ENCODE results near the gene CCL16. TPM values are rescaled to one million over a fixed set of nuclear protein-coding genes. Genes with fewer than 3 reads are reported as not detected.
A peak's percentile ranks its signal among the peaks of the same experiment; 100 is the strongest.
"Not testable (repeated sequence)": the region's sequence is repeated elsewhere in the genome, so short reads cannot be mapped to it uniquely, and the experiment has no call there.

The CCL16 gene
- total RNA-seq, 1 donor from 2014 or later, result 0.50 TPM

DNA sequence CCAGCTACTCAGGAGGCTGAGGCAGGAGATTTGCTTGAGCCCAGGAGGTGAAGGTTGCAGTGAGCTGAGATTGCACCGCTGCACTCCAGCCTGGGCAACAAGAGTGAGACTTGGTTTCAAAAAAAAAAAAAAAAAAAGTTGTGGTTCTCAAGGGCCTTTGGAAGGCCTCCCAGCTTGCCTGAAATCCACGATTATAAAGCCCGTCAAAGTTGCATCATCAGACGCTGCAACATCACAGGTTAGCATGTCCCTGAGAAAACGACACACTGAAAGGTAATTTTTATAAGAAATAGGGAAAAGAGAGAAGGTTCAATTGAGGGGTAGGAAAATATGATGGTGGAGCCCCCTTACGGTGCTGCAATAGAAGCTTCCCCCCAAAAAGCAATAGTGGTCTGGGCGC, 33.2 kb downstream of the CCL16 start:
- DNase-seq (no peak), ATAC-seq (no peak)
- Histone ChIP-seq H3K9me3 (no peaks in the 10 kb centered on the region), H3K4me3 (no peak overlapping the region), H3K27me3 (ENCODE audit: low read depth) (no peaks in the 10 kb centered on the region), H3K27ac (no peak overlapping the region), H3K36me3 (no peaks in the 10 kb centered on the region), H3K4me1 (no peaks in the 10 kb centered on the region)
- TF ChIP-seq, protein P1, sequence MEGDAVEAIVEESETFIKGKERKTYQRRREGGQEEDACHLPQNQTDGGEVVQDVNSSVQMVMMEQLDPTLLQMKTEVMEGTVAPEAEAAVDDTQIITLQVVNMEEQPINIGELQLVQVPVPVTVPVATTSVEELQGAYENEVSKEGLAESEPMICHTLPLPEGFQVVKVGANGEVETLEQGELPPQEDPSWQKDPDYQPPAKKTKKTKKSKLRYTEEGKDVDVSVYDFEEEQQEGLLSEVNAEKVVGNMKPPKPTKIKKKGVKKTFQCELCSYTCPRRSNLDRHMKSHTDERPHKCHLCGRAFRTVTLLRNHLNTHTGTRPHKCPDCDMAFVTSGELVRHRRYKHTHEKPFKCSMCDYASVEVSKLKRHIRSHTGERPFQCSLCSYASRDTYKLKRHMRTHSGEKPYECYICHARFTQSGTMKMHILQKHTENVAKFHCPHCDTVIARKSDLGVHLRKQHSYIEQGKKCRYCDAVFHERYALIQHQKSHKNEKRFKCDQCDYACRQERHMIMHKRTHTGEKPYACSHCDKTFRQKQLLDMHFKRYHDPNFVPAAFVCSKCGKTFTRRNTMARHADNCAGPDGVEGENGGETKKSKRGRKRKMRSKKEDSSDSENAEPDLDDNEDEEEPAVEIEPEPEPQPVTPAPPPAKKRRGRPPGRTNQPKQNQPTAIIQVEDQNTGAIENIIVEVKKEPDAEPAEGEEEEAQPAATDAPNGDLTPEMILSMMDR (IDR thresholded peaks at IDR 0.05), result no peak
- intact Hi-C loops (cut with DNase I), result no loop called here

DNA sequence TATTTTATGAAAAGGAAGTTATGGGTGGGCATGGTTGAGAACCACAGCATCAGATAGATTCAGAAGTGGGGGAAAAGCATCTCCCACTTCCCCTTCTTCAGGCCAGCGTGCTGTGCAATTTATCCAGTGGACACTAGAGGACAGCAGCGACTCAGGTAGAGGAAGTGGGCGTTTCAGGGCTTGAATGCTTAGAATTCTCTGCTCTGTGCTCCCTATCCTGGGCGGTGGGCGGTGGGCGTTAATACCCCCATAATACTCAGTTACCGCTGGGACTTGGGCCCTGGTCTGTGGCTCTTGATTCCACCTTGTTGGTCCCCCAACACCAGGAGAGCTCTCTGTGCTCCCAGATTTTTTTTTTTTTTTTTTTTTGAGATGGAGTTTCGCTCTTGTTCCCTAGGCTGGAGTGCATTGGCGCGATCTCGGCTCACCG, 34.1 kb downstream of the CCL16 start:
- H3K27ac ChIP-seq, result no peak overlapping the region
- no peaks in the 10 kb centered on the region for H3K4me1 ChIP-seq
- H3K27me3 ChIP-seq (ENCODE audit: low read depth), result no peaks in the 10 kb centered on the region
- no peaks in the 10 kb centered on the region for H3K9me3 ChIP-seq
- TF ChIP-seq, protein P1 (IDR thresholded peaks at IDR 0.05), result peak; percentile 78
- intact Hi-C loops (cut with DNase I), result no loop called here
- ATAC-seq, result peak; percentile 81 to 84
- DNase-seq, result no peak
- H3K36me3 ChIP-seq, result no peaks in the 10 kb centered on the region
- no peak overlapping the region for H3K4me3 ChIP-seq

DNA sequence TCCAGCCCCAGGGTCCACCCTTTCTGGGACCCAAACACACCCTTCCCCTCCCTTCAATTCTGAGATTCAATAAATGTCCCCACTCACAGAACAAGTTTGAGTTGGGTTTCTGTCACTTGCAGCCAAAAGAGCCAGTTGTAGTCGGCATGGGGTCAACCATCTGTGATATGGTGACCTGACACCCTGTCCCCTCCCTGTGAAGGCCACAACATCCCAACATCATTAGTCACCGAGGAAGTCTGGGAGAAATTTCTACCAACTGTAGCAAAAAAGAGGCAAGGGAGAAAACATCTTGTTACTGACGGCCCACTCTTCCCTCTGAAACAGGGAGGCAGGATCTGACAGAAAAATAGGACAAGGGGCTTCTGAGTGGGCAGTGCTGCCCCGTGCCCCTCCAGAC, 37.1 kb downstream of the CCL16 start:
- TF ChIP-seq, protein P1 (IDR thresholded peaks at IDR 0.05), result no peak
- Histone ChIP-seq H3K9me3 (no peaks in the 10 kb centered on the region), H3K27ac (no peak overlapping the region), H3K27me3 (ENCODE audit: low read depth) (no peaks in the 10 kb centered on the region), H3K36me3 (no peaks in the 10 kb centered on the region), H3K4me3 (no peak overlapping the region), H3K4me1 (no peaks in the 10 kb centered on the region)
- ATAC-seq, result no peak
- intact Hi-C loops (cut with DNase I), result no loop called here
- DNase-seq, result no peak

DNA sequence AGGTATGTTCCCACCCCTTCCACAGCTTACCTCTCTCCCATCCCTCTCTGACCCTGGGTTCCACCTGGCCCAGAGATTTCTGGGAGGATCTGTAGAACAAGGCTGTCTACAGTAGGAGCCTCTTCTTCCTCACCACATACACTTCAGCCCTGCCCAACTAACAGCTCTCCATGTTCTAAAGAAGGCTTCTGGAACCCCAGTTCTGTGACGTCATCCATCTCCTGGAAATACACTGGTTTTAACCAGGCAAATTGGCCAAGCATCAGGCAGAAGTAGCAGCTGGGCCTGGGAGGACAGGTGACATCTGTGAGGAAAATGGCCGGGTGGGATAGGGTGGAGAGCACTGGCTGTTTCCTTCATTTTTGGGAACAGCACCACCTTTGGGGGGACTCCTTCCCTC, 37.8 kb downstream of the CCL16 start, which contains the start of gene LYZL6:
Gene LYZL6 (minus strand): TSS at position 177 of the 400 bp plus-strand sequence. CDS start 4,357 bp downstream, outside the sequence.
- Histone ChIP-seq H3K27me3 (ENCODE audit: low read depth) (no peaks in the 10 kb centered on the region), H3K36me3 (no peaks in the 10 kb centered on the region), H3K4me3 (no peak within 1 kb of the TSS), H3K4me1 (no peaks in the 10 kb centered on the region), H3K27ac (no peak within 1 kb of the TSS), H3K9me3 (no peaks in the 10 kb centered on the region)
- intact Hi-C loops (cut with DNase I), result no loop called here
- TF ChIP-seq, protein P1 (IDR thresholded peaks at IDR 0.05), result no peak
- DNase-seq (no peak), ATAC-seq (no peak)

DNA sequence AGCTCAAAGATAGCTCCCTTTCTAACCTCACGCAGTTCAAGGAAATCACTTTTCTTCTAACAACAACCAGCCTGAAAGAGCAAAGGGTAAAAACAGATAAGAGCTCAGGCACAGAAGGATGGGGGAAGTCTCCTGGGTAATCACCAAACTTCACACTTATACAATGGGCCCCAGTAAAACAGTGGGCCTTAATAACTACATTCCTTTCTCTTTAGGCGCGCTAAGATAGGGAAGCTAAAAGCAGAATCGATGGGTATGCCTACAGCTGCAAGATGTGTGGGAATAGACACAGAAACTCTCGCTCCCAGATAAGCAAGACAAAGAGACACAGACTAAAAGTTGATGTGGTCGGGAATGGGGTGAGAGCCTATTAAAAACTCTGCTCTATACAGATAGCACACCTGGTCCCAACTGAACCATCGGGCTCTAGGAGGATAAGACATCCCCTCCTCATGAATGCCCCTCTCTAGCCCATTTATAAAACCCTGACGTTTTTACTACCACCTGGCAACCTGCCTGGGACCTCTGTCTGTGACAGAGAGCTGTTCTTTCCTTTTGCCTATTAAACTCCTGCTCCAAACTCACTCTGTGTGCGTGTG, 38.6 kb downstream of the CCL16 start:
- H3K36me3 ChIP-seq, result no peaks in the 10 kb centered on the region
- no peak overlapping the region for H3K27ac ChIP-seq
- ATAC-seq (no peak), DNase-seq (no peak)
- H3K4me3 ChIP-seq, result no peak overlapping the region
- H3K4me1 ChIP-seq, result no peaks in the 10 kb centered on the region
- TF ChIP-seq, protein P1 (IDR thresholded peaks at IDR 0.05), result no peak
- H3K9me3 ChIP-seq, result no peaks in the 10 kb centered on the region
- H3K27me3 ChIP-seq (ENCODE audit: low read depth), result no peaks in the 10 kb centered on the region
- intact Hi-C loops (cut with DNase I), result no loop called here

DNA sequence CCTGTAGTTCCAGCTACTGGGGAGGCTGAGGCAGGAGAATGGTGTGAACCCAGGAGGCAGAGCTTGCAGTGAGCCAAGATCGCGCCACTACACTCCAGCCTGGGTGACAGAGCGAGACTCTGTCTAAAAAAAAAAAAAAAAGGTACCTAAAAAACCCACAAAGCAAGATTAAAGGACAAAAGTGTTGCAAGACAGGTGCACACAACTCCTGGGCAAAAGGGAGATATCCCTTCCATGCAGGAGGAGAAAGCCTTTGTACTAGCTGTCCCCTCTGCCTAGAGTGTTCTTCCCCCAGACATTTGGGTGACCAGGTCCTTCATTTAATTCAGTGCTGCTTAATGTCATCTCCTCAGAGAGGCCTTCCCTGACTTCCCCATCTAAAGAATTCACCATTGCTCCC, 42.8 kb downstream of the CCL16 start:
- H3K36me3 ChIP-seq; H3K9me3 ChIP-seq; H3K27me3 ChIP-seq (ENCODE audit: low read depth); ATAC-seq; H3K4me3 ChIP-seq; H3K27ac ChIP-seq; H3K4me1 ChIP-seq; DNase-seq; intact Hi-C loops (cut with DNase I): not testable (repeated sequence)

Data from lower lobe of right lung (tissue), 2 donors.